ENCODE results near the gene ATP1B3. TPM values are rescaled to one million over a fixed set of nuclear protein-coding genes. Genes with fewer than 3 reads are reported as not detected.

Gene ATP1B3
- total and polyA plus RNA-seq, 10 of the 15 experiments (the other 5 are each of a cell fraction or from before 2014, with no cell fraction given), result 41.4 to 200 (median 94.0) TPM

GRCh38 chr3:141940194-141940776, 63.8 kb downstream of the ATP1B3 start:
- Histone ChIP-seq H3K27ac (ENCODE audit: control insufficient read depth, insufficient read depth) (no peak overlapping the region), H3K9me3 (replicated peaks; ENCODE audit: control insufficient read depth, insufficient read depth, low read length) (no peaks in the 10 kb centered on the region), H3K27me3 (replicated peaks in 1 of 2; ENCODE audit: control insufficient read depth in 2 of 2, insufficient read depth in 2 of 2, low read length in 1 of 2) (no peaks in the 10 kb centered on the region), H3K9ac (ENCODE audit: control insufficient read depth, insufficient read depth, low read length) (no peak overlapping the region), H3K4me1 (ENCODE audit: control insufficient read depth, insufficient read depth, low read length) (no peaks in the 10 kb centered on the region), H4K20me1 (ENCODE audit: control insufficient read depth, insufficient read depth) (no peaks in the 10 kb centered on the region), H2AFZ (ENCODE audit: control insufficient read depth, low read depth, low read length) (no peak overlapping the region), H3K79me2 (ENCODE audit: control insufficient read depth, insufficient read depth, low read length) (no peaks in the 10 kb centered on the region), H3K4me3 (no peak overlapping the region), H3K4me2 (ENCODE audit: control insufficient read depth, insufficient read depth) (no peak overlapping the region), H3K36me3 (ENCODE audit: control insufficient read depth in 2 of 2, insufficient read depth in 2 of 2, low read length in 1 of 2) (no peaks in the 10 kb centered on the region)
- no peak for FAIRE-seq
- no peak for DNase-seq (ENCODE audit: low read depth, low spot score)
- 69% methylated on average over 12 of the region's 12 CpGs for WGBS (ENCODE audit: insufficient coverage, insufficient replicate concordance, low lambda C conversion rate, missing lambda C conversion rate)
- intact Hi-C loops (cut with micrococcal nuclease; ENCODE audit: unreplicated experiment), result no loop called here
- no peak for ATAC-seq
- ChIA-PET SMC1A (ENCODE audit: uncharacterized antibody, unreplicated experiment) (no interaction called here), CTCF (no interaction called here), POLR2A (no interaction called here), RAD21 (ENCODE audit: unreplicated experiment) (no interaction called here)
- BruUV-seq (replicated peaks), result no TSS peak
- in situ Hi-C loops (cut with MboI), result no loop called here
- TF ChIP-seq FOXK2 (IDR thresholded peaks at IDR 0.05) (no peak), SMARCA5 (IDR thresholded peaks at IDR 0.05) (no peak), BCL11A (IDR thresholded peaks at IDR 0.05; ENCODE audit: low read depth, low read length) (no peak), FOS (IDR thresholded peaks at IDR 0.05; ENCODE audit: borderline replicate concordance, extremely low read depth, insufficient read length) (no peak), STAT1 (conservative IDR thresholded peaks at IDR 0.05) (no peak)
- TF ChIP-seq, protein P1, sequence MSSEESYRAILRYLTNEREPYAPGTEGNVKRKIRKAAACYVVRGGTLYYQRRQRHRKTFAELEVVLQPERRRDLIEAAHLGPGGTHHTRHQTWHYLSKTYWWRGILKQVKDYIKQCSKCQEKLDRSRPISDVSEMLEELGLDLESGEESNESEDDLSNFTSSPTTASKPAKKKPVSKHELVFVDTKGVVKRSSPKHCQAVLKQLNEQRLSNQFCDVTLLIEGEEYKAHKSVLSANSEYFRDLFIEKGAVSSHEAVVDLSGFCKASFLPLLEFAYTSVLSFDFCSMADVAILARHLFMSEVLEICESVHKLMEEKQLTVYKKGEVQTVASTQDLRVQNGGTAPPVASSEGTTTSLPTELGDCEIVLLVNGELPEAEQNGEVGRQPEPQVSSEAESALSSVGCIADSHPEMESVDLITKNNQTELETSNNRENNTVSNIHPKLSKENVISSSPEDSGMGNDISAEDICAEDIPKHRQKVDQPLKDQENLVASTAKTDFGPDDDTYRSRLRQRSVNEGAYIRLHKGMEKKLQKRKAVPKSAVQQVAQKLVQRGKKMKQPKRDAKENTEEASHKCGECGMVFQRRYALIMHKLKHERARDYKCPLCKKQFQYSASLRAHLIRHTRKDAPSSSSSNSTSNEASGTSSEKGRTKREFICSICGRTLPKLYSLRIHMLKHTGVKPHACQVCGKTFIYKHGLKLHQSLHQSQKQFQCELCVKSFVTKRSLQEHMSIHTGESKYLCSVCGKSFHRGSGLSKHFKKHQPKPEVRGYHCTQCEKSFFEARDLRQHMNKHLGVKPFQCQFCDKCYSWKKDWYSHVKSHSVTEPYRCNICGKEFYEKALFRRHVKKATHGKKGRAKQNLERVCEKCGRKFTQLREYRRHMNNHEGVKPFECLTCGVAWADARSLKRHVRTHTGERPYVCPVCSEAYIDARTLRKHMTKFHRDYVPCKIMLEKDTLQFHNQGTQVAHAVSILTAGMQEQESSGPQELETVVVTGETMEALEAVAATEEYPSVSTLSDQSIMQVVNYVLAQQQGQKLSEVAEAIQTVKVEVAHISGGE (CRISPR knock-in tag; IDR thresholded peaks at IDR 0.05), result no peak

All from GM12878 (cell line).